Left cardiac atrium (tissue), 4 donors: ENCODE results near the gene TSPAN33. TPM values are rescaled to one million over a fixed set of nuclear protein-coding genes. Genes with fewer than 3 reads are reported as not detected.
A peak's percentile ranks its signal among the peaks of the same experiment; 100 is the strongest.

ENCODE experiments used
- ATAC-seq, 2 donors: fragments of 200-7000 bp; cut with Tn5 transposase; one replicate each; pipeline ENCODE4 v1.9.1; 2020; ENCODE audit warnings: mild to moderate bottlenecking in 2 of 2, moderate library complexity in 2 of 2
- DNase-seq: peaks from one replicate; pipeline ENCODE4 v3.0.0-alpha.2; 2020
- intact Hi-C, 2 donors: fragments of 100-400 bp; cut with DNase I; formaldehyde crosslinking; loops; one replicate each; pipeline versions ENCODE4 v1.14.1 to v1.15.1; 2022 to 2023
- total RNA-seq, 2 donors: library from RNA; stranded (reverse); fragmentation: NEBNext Ultra II Directional; extraction: Animal tissue kit (Norgen Biotek cat#: 25700); gene quantifications; one replicate each; pipeline ENCODE4 v1.2.1, GENCODE V29; 2021
- donor health status: DM: no; HTN: yes; CAD: no.
- donor health status: DM: no; HTN: yes; CAD: no; lungs with severe emphysema.
- donor health status: DM: yes; HTN: yes; CAD: no.
- donor health status: Dilated cardiomyopathy.

TSPAN33 gene
- total RNA-seq, 2 donors from 2014 or later = 10.9 to 12.3 TPM

- DNase-seq = no peak
- no peak for ATAC-seq
- intact Hi-C loops = no loop called here
These were observed 16.9 kb upstream of the TSPAN33 start for GRCh38 chr7:129127601-129128000.

GRCh38 chr7:129134356-129134987 lies 10.0 kb upstream of the TSPAN33 start:
- ATAC-seq = peak; percentile 12 to 37
- no peak for DNase-seq
- intact Hi-C loops = no loop called here

DNA sequence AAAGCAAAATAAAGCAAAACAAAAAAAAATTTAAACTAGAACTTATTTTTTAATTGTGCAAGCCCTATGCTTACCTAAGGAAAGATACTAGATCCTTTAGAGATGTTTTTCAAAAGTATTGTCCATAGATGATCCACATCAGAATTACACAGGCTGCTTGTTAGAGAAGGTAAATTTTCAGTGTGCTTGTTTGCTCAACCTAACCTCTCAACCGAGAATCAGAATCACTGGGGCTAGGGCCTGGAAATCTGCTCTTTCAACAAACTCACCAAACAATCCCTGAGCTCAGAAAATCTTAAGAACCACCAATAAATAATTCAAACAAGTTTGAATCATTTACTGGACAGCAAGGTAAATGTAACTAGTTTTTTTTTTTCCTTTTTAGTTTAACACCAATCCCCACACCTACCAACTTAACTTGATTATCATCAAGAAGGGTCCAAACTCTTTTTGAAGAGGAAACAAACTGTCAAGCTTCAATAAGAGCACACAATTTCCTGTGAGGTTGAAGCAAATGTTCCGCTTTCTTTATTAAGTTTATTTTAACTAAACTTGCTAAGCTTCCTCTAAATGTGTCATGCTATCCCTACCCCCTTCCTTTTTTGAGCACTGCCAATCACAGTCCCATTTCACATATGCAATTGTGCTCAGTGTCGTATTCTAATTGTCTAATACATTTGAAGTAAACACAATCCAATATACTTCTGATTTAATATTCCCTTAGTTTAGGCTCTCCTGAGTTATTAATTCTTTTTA lies 7.4 kb upstream of the TSPAN33 start:
- DNase-seq (no peak), ATAC-seq (peak; percentile 22 to 44)
- intact Hi-C loops = no loop called here

DNA sequence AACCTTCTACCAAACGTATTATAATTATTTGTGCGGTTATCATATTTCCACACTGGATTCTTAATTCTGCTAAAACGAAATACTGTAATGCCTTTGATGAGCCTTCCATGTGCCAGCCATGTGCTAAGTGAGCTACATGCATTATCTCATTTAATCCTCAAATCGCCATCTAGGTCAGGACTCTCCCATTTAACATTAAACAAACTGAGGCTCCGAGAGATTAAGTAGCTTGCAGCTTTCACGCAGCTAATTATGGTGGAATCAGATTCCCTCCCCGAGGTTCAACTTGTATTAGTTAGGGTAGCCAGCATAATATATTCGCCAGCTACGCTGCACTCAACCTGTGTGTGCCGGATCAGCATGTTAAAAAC lies 798 bp upstream of the TSPAN33 start:
- intact Hi-C loops = no loop called here
- ATAC-seq (no peak), DNase-seq (no peak)

GRCh38 chr7:129144834-129145668 lies 544 bp downstream of the TSPAN33 start:
- ATAC-seq = no peak
- DNase-seq = no peak
- intact Hi-C loops = no loop called here

- DNase-seq = peak; percentile 39
- intact Hi-C loops = no loop called here
- peak in 1 of 2 donors; percentile 44 for ATAC-seq
These were observed 1.9 kb downstream of the TSPAN33 start for GRCh38 chr7:129146237-129146979.

DNA sequence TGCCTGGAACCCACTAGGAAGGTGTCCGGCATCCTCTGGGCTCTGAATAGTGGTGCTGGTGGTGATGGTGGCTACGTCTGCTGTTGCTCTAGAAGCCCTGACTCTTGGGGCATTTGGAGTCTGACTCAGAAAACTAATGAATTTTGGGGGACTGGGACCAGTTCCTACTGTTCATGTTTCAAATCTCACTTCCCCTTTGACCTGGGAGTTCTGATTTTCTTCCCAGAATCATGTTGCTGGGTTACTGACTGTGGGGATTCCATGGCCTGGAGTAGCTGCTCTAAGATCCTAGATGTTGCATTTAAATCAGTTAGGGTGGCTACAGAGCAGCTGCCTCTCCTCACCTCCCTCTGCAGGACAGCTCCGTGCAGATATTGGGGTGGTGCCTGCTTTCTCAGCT lies 3.2 kb downstream of the TSPAN33 start:
- ATAC-seq (no peak), DNase-seq (no peak)
- intact Hi-C loops = no loop called here

GRCh38 chr7:129149511-129149910 lies 5.0 kb downstream of the TSPAN33 start:
- intact Hi-C loops = no loop called here
- DNase-seq (no peak), ATAC-seq (peak in 1 of 2 donors; percentile 10)

- no peak for DNase-seq
- intact Hi-C loops = no loop called here
- peak; percentile 36 to 39 for ATAC-seq
These were observed 5.9 kb downstream of the TSPAN33 start for GRCh38 chr7:129150199-129150996.

DNA sequence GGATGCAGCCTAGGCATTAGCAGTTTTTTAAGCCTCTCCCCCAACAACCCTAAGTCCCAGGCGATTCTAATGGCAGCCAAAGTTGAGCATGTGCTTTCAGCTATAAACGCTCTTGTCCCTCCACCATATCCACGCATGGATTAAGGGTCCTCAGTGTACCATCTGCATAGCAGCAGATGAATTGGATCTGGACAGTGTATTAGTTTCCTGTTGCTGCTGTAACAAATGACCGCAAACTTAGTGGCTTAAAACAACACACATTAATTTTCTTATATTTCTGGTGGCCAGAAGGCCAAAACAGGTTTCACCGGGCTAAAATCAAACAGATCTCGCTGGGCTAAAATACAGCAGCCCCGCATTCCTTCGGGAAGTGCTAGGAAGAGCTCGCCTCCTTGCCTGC lies 13.1 kb downstream of the TSPAN33 start:
- ATAC-seq = no peak

GRCh38 chr7:129159539-129159938 lies 15.0 kb downstream of the TSPAN33 start:
- intact Hi-C loops = no loop called here
- no peak for DNase-seq
- ATAC-seq = peak in 1 of 2 donors; percentile 55

More for the DNA sequence above, 13.1 kb downstream of the TSPAN33 start:
- DNase-seq = no peak
- intact Hi-C loops = no loop called here

- intact Hi-C loops = loop anchor here in 1 of 2 donors (10.0 kb wide), 1 partner anchor 54 kb away; no protein-coding TSS in a partner anchor
- ATAC-seq (no peak), DNase-seq (no peak)
These were observed 15.8 kb downstream of the TSPAN33 start for GRCh38 chr7:129160161-129160905.

- no peak for ATAC-seq
- DNase-seq = no peak
- intact Hi-C loops = loop anchor here in 1 of 2 donors (10.0 kb wide), 1 partner anchor 53 kb away; no protein-coding TSS in a partner anchor
These were observed 17.2 kb downstream of the TSPAN33 start for GRCh38 chr7:129161524-129162225.

DNA sequence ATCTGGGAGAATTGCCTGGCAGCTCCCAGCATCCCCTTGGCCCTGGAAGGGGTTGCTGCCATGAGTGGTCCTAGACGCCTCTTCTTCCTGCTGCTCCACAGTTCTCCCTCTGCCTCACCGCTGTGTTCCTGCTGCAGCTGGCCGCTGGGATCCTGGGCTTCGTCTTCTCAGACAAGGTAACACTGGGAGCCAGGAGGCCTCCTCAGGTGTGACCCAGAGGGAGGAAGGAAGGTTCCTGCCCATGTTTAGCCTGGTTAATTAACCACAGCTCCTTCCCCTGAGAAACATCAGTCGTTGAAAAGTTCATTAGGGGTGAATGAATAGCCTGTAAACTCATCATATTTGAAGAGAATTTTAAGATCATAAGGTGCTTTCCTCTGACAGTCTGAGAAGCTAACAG lies 18.2 kb downstream of the TSPAN33 start:
- ATAC-seq (no peak), DNase-seq (no peak)
- intact Hi-C loops = loop anchor here in 1 of 2 donors (10.0 kb wide), 1 partner anchor 52 kb away; no protein-coding TSS in a partner anchor

- no peak for ATAC-seq
- no peak for DNase-seq
- intact Hi-C loops = loop anchor here (1.0 to 10.0 kb wide), 2 partner anchors 46 to 51 kb away; no protein-coding TSS in a partner anchor
These were observed 19.5 kb downstream of the TSPAN33 start for GRCh38 chr7:129163875-129164544.

DNA sequence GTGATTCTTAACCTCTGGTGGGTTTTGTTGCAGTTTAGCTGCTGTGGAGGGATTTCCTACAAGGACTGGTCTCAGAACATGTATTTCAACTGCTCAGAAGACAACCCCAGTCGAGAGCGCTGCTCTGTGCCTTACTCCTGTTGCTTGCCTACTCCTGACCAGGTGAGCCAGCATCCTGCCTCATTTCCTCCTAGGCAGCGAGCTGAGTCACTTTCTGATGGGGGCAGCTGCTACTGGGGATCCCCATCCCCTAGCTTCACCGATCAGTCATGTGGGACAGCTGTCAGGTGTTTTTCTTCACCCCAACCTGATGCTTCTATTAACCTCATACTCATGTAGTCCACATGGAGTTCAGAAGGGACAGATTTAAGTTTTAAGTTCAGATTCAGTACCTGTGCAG lies 22.2 kb downstream of the TSPAN33 start:
- no peak for ATAC-seq
- DNase-seq = no peak
- intact Hi-C loops = loop anchor here in 1 of 2 donors (10.0 kb wide), 1 partner anchor 48 kb away; no protein-coding TSS in a partner anchor
